ENCODE data around the gene IQSEC1. TPM values are rescaled to one million over a fixed set of nuclear protein-coding genes. Genes with fewer than 3 reads are reported as not detected.
A peak's percentile ranks its signal among the peaks of the same experiment; 100 is the strongest.

Gene IQSEC1
- total and polyA plus RNA-seq, 2 experiments from 2014 or later = 21.2 to 24.7 TPM

DNA sequence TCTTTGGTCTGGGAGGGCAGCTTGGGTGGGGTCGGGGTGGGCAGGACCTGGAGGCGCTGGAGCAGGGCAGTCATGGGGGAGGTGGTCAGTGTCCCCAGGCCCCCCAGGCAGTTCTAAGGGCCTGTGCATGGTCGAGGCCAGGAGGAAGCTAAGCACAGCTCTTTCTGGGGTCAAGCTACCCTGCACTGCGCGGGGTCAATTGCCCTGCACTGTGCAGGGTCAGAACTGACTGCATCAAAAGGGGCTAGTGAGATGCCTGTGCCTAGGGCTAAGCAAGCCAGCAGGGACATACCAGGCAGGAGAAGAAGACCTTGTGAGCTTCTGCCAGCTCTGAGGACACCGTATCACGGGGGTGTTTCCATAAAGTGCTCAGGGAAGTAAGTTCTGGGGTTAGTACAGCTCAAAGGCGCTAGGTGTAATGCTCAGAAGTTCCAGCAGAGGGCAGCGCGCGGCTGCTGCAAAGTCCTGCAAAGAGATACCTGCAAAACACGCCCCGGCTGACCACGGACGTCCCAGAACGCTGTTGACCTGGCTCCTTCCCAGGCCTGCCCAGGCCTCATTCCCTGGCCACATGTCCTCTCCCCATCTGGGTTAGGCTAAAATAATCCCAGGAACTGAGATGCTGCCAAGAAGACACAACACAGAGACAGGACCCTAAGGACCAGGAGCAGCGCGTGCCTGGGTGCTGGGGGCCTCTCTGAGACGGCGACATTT lies 18.8 kb upstream of the IQSEC1 start:
- 32% methylated on average over 17 of the region's 20 CpGs for WGBS (ENCODE audit: low lambda C conversion rate, missing lambda C conversion rate)
- H3K4me3 ChIP-seq = no peak overlapping the region

DNA sequence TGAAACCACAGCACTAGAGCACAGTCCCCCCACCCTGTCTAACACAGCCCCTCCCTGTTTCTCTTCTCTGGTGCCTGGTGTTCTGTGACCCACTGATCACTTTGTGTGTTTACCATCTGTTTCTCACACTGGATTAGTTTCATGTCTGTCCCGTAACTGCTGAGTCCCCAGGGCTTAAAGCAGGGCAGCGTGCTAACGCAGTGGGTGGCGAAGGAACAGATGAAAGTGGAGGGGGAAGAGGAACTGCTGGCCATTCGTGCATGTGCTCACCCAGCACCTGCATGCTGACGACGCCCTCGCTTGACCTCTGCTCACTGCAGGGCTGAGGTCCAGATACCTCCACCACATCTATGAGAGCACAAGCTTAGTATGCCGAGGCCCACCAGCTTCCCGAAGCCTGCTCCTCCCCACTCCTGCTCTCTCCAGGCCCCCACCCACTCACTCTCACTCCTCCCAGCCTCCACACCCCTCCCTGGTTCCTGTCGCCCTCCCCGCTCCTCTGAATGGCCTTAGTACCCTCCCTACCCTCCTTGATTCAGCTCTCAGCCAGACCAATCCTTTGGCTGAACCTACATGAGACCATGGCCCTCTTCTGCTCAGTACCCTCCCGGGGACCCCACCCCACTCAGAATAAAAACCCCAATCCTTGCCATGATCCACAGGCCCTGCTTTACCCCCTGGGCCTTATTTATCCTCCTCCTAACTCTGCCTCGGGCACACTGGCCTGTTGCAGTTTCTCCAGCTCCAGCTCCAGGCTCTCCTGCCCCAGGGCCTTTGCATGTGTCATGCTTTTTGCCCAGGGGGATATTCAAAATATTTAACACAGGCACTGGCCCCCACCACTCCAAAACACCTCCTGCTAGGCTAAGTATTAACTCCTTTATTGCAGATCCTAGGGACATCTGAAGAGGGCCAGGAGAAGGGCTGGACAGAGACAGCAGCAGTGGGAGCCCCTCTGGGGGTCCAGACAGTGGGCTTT lies 15.1 kb upstream of the IQSEC1 start:
- no peaks in the 10 kb centered on the region for H3K79me2 ChIP-seq
- no peak overlapping the region for H3K4me2 ChIP-seq
- H3K4me3 ChIP-seq = no peak overlapping the region
- no peaks in the 10 kb centered on the region for H3K4me1 ChIP-seq (ENCODE audit: insufficient read depth)
- 65% methylated on average over 11 of the region's 14 CpGs for WGBS (ENCODE audit: low lambda C conversion rate, missing lambda C conversion rate)
- TF ChIP-seq EZH2phosphoT487 (IDR thresholded peaks at IDR 0.05; ENCODE audit: low read depth, severe bottlenecking, unreplicated experiment) (no peak), EZH2 (IDR thresholded peaks at IDR 0.05; ENCODE audit: borderline replicate concordance) (no peak)
- TF ChIP-seq, protein P1, sequence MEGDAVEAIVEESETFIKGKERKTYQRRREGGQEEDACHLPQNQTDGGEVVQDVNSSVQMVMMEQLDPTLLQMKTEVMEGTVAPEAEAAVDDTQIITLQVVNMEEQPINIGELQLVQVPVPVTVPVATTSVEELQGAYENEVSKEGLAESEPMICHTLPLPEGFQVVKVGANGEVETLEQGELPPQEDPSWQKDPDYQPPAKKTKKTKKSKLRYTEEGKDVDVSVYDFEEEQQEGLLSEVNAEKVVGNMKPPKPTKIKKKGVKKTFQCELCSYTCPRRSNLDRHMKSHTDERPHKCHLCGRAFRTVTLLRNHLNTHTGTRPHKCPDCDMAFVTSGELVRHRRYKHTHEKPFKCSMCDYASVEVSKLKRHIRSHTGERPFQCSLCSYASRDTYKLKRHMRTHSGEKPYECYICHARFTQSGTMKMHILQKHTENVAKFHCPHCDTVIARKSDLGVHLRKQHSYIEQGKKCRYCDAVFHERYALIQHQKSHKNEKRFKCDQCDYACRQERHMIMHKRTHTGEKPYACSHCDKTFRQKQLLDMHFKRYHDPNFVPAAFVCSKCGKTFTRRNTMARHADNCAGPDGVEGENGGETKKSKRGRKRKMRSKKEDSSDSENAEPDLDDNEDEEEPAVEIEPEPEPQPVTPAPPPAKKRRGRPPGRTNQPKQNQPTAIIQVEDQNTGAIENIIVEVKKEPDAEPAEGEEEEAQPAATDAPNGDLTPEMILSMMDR (IDR thresholded peaks at IDR 0.05; ENCODE audit: poor library complexity) = no peak
- H3K36me3 ChIP-seq (replicated peaks; ENCODE audit: insufficient read depth, low read depth) = no peaks in the 10 kb centered on the region
- H3K27me3 ChIP-seq = no peaks in the 10 kb centered on the region
- H2AFZ ChIP-seq = no peak overlapping the region
- H3K27ac ChIP-seq = no peak overlapping the region
- H4K20me1 ChIP-seq (ENCODE audit: insufficient read depth, poor library complexity, severe bottlenecking) = no peaks in the 10 kb centered on the region
- no peaks in the 10 kb centered on the region for H3K9me2 ChIP-seq (replicated peaks; ENCODE audit: insufficient read depth)
- no peaks in the 10 kb centered on the region for H3K9me3 ChIP-seq (ENCODE audit: low read depth)
- DNase-seq (ENCODE audit: low spot score) = no peak

More for the DNA sequence above, 18.8 kb upstream of the IQSEC1 start:
- Histone ChIP-seq H4K20me1 (ENCODE audit: insufficient read depth, poor library complexity, severe bottlenecking) (no peaks in the 10 kb centered on the region), H3K27me3 (no peaks in the 10 kb centered on the region), H3K27ac (no peak overlapping the region), H3K4me2 (no peak overlapping the region), H3K9me3 (ENCODE audit: low read depth) (no peaks in the 10 kb centered on the region), H2AFZ (no peak overlapping the region), H3K79me2 (no peaks in the 10 kb centered on the region), H3K36me3 (replicated peaks; ENCODE audit: insufficient read depth, low read depth) (no peaks in the 10 kb centered on the region), H3K4me1 (ENCODE audit: insufficient read depth) (no peaks in the 10 kb centered on the region), H3K9me2 (replicated peaks; ENCODE audit: insufficient read depth) (no peaks in the 10 kb centered on the region)
- DNase-seq (ENCODE audit: low spot score) = peak; percentile 87
- TF ChIP-seq, protein P1 (IDR thresholded peaks at IDR 0.05; ENCODE audit: poor library complexity) = peak; percentile 91
- no peak for TF ChIP-seq EZH2 (IDR thresholded peaks at IDR 0.05; ENCODE audit: borderline replicate concordance)

DNA sequence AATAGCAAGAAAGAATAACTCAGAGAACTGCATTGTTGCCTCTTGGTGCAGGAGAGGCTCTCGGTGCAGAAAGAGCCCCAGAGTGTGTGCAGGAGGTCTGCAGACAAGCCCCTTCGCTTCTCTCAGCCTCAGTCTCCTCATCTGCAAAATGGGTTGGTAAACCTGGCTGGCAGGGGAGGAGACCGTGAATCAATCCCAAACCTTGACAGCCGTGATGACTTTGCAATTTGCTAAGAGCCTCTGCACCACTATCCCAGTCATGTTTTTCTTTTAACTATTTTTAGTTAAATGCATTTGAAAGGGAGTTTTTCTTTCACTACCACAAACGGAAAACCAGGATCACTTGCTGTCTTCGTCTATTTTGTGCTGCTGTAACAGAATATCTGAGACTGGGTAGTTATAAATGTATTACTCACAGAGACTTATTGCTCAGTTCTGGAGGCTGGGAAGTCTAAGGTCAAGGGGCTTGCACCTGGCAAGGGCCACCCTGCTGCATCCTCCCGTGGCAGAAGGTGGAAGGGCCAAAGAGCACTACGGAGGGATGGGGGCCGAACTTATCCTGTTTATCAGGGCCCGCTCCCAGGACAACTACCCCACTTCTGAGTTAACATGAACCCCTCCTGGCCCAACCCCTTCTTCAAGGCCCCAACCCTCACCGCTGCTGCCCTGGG lies 14.2 kb upstream of the IQSEC1 start:
- H3K27ac ChIP-seq = no peak overlapping the region
- H3K9me2 ChIP-seq (replicated peaks; ENCODE audit: insufficient read depth) = no peaks in the 10 kb centered on the region
- H3K4me3 ChIP-seq = no peak overlapping the region
- H2AFZ ChIP-seq = no peak overlapping the region
- WGBS (ENCODE audit: low lambda C conversion rate, missing lambda C conversion rate) = 83% methylated on average over 11 of the region's 11 CpGs
- H3K9me3 ChIP-seq (ENCODE audit: low read depth) = no peaks in the 10 kb centered on the region
- H3K4me2 ChIP-seq = no peak overlapping the region
- no peaks in the 10 kb centered on the region for H3K27me3 ChIP-seq
- H3K4me1 ChIP-seq (ENCODE audit: insufficient read depth) = no peaks in the 10 kb centered on the region
- no peaks in the 10 kb centered on the region for H4K20me1 ChIP-seq (ENCODE audit: insufficient read depth, poor library complexity, severe bottlenecking)
- H3K79me2 ChIP-seq = no peaks in the 10 kb centered on the region
- DNase-seq (ENCODE audit: low spot score) = no peak
- no peaks in the 10 kb centered on the region for H3K36me3 ChIP-seq (replicated peaks; ENCODE audit: insufficient read depth, low read depth)
- no peak for TF ChIP-seq EZH2 (IDR thresholded peaks at IDR 0.05; ENCODE audit: borderline replicate concordance)

Data from hepatocyte (in vitro differentiated cells).